Activated T-helper 17 cell treated with anti-CD3 and anti-CD28 coated beads, Interleukin-2, amount 50 U/mL, for 72 hours (primary cell): Measurements from ENCODE around the gene CDK16. TPM values are rescaled to one million over a fixed set of nuclear protein-coding genes. Genes with fewer than 3 reads are reported as not detected.
A peak's percentile ranks its signal among the peaks of the same experiment; 100 is the strongest.

ENCODE experiments used
- ATAC-seq: fragments of 150-1000 bp; cut with Tn5 transposase; replicated peaks from 2 replicates; pipeline ENCODE4 v1.10.0; 2021; ENCODE audit warnings: mild to moderate bottlenecking, moderate library complexity
- H3K27ac Mint-ChIP-seq: one replicate; pipeline ENCODE4 v1.8.0; 2022; ENCODE audit warnings: mixed read lengths
- H3K27me3 Mint-ChIP-seq: one replicate; pipeline ENCODE4 v1.8.0; 2022; ENCODE audit warnings: mixed read lengths
- H3K36me3 Mint-ChIP-seq: one replicate; pipeline ENCODE4 v1.8.0; 2022; ENCODE audit warnings: low read depth, mild to moderate bottlenecking, mixed read lengths
- H3K4me1 Mint-ChIP-seq: one replicate; pipeline ENCODE4 v1.8.0; 2022; ENCODE audit warnings: mixed read lengths
- H3K4me3 Mint-ChIP-seq: one replicate; pipeline ENCODE4 v1.8.0; 2022; ENCODE audit warnings: mild to moderate bottlenecking, mixed read lengths
- H3K9me3 Mint-ChIP-seq: one replicate; pipeline ENCODE4 v1.8.0; 2022; ENCODE audit warnings: mixed read lengths
- total RNA-seq, 2 donors: library from RNA; stranded (reverse); gene quantifications; one replicate each; pipeline ENCODE4 v1.2.3, GENCODE V29; 2022

The CDK16 gene
- total RNA-seq, 2 donors from 2014 or later, result 58.3 to 71.5 TPM

DNA sequence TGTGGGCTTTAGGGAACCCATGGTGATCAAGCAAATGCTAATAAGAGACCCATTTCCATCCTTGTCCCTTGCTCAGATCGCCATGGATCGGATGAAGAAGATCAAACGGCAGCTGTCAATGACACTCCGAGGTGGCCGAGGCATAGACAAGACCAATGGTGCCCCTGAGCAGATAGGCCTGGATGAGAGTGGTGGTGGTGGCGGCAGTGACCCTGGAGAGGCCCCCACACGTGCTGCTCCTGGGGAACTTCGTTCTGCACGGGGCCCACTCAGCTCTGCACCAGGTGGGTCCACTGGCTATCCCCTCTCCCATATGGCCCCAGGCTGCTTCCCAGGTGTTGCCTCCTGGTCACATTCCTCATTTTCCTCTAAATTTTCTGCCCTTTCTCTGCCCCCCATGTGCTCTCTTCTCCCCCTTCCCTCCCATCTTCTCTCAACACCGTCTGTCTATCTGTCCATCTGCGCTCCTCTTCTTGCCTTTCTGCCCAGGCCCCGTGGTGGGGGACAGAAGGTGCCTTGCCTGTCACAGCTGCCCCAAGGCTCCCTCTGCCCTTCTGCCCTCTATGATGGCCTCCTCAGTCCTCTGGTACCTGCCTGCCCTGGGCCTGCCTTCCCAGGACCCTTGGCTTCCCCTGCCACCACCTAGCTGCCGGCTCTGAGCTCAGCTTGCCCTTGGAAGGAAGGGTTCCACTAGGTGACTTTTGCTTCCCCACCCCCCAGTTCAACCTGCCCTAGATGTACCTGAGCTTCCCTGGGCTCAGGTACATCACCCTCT lies 5.2 kb downstream of the CDK16 start:
- Mint-ChIP-seq H3K9me3 (no peaks in the 10 kb centered on the region), H3K4me3 (no peak overlapping the region), H3K27ac (no peak overlapping the region), H3K4me1 (peaks cover 19% of the 10 kb centered on the region), H3K36me3 (peaks cover 87% of the 10 kb centered on the region), H3K27me3 (no peaks in the 10 kb centered on the region)
- ATAC-seq, result no peak

DNA sequence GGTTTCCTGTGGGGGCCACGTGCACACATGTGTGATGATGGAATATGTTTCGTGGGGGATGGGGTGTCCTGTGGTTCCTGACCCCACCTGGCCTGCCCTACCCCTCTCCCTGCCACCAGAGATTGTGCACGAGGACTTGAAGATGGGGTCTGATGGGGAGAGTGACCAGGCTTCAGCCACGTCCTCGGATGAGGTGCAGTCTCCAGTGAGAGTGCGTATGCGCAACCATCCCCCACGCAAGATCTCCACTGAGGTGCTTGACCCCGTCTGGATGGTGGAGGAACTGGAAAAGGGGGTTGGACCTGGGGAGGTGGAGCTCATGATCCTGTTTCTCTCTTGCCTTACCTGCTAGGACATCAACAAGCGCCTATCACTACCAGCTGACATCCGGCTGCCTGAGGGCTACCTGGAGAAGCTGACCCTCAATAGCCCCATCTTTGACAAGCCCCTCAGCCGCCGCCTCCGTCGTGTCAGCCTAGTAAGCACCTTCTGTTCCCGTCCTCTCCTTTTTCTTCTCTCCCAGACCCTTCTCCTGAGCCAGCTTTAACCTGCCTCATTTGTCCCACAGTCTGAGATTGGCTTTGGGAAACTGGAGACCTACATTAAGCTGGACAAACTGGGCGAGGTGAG lies 5.9 kb downstream of the CDK16 start:
- Mint-ChIP-seq H3K27ac (no peak overlapping the region), H3K36me3 (peaks cover 88% of the 10 kb centered on the region), H3K27me3 (no peaks in the 10 kb centered on the region), H3K9me3 (no peaks in the 10 kb centered on the region), H3K4me1 (peaks cover 17% of the 10 kb centered on the region), H3K4me3 (no peak overlapping the region)
- no peak for ATAC-seq

DNA sequence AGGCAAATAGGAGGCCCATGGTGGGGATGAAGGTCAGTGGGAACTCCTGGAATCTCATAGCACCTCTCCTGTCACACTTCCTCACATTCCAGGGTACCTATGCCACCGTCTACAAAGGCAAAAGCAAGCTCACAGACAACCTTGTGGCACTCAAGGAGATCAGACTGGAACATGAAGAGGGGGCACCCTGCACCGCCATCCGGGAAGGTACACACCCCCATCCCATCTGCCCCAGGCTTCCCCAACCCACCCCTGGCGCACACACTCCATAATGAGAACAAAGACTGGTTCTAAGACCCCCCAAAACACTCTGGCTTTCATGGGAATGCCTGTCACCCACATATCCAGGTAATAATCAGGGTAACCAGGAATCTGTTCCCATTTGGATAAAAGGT lies 6.4 kb downstream of the CDK16 start:
- H3K4me3 Mint-ChIP-seq, result no peak overlapping the region
- H3K36me3 Mint-ChIP-seq, result peaks cover 88% of the 10 kb centered on the region
- ATAC-seq, result no peak
- no peaks in the 10 kb centered on the region for H3K27me3 Mint-ChIP-seq
- H3K9me3 Mint-ChIP-seq, result no peaks in the 10 kb centered on the region
- no peak overlapping the region for H3K27ac Mint-ChIP-seq
- H3K4me1 Mint-ChIP-seq, result peaks cover 13% of the 10 kb centered on the region

- ATAC-seq, result no peak
- Mint-ChIP-seq H3K36me3 (peaks cover 80% of the 10 kb centered on the region), H3K27me3 (no peaks in the 10 kb centered on the region), H3K4me1 (peaks cover 5% of the 10 kb centered on the region), H3K9me3 (no peaks in the 10 kb centered on the region), H3K4me3 (no peak overlapping the region), H3K27ac (no peak overlapping the region)
Measured at GRCh38 chrX:47226071-47226470, 7.6 kb downstream of the CDK16 start.

DNA sequence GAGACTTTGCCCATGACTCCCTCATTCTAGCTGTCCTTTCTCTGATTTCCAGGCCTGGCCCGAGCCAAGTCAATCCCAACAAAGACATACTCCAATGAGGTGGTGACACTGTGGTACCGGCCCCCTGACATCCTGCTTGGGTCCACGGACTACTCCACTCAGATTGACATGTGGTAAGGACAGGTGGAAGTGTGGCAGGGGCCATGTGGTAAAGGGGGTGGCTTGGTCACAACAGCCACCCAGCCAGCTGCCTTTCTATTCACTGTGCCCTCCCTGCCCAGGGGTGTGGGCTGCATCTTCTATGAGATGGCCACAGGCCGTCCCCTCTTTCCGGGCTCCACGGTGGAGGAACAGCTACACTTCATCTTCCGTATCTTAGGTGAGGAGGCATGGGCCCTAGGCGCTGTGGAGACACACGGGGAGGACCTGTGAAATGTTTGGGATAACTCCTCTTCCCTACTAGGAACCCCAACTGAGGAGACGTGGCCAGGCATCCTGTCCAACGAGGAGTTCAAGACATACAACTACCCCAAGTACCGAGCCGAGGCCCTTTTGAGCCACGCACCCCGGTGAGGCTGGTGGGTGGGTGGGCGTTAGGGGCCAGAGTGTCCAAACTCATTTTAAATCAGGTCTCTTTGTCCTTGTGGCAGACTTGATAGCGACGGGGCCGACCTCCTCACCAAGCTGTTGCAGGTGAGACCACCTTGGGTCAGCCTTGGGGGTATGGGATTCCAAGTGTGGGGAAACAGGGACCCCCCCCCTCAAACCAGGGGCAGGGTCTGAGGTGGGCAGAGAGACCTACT lies 8.3 kb downstream of the CDK16 start:
- no peaks in the 10 kb centered on the region for H3K9me3 Mint-ChIP-seq
- H3K4me3 Mint-ChIP-seq, result no peak overlapping the region
- no peaks in the 10 kb centered on the region for H3K27me3 Mint-ChIP-seq
- peaks cover 74% of the 10 kb centered on the region for H3K36me3 Mint-ChIP-seq
- no peak for ATAC-seq
- peaks cover 5% of the 10 kb centered on the region for H3K4me1 Mint-ChIP-seq
- H3K27ac Mint-ChIP-seq, result no peak overlapping the region

DNA sequence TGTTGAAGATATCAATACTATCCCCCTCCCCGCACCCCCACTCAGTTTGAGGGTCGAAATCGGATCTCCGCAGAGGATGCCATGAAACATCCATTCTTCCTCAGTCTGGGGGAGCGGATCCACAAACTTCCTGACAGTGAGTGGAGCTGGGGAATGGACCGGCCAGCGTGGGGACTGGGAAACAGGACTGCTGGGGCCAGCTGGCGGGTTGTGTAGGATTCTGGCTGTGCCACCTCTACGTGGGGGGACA lies 8.8 kb downstream of the CDK16 start:
- H3K27me3 Mint-ChIP-seq, result no peaks in the 10 kb centered on the region

DNA sequence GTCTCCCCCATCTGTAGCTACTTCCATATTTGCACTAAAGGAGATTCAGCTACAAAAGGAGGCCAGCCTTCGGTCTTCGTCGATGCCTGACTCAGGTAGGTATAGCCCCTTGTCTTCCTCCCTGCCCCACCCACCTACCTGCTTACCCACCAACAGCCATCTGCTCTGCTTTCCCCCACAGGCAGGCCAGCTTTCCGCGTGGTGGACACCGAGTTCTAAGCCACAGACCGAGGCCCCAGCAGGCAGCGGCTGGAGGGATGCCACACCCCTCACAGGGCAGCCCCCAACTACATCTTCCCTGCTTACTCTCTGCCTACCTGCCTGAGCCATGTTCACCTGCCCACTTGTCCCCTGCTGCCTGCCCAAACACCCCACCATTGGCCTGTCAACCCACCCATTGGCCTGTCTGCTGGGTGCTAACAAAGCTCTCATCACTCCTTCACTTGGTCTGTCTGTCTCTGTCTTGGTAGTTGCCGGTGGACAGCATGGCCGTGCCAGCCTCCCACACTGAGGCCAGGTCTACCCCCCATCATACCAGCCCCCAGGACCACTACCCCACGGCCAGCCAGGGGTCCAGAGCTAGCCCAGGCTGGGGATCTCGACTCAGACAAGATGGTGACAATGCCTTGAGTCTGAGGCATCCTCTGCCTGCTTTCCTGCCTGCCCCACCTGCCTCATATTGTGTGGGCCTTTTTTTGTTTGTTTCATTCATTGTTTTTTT lies 10.2 kb downstream of the CDK16 start:
- ATAC-seq, result no peak
- Mint-ChIP-seq H3K27me3 (no peaks in the 10 kb centered on the region), H3K27ac (no peak overlapping the region), H3K9me3 (no peaks in the 10 kb centered on the region), H3K4me1 (peaks cover 5% of the 10 kb centered on the region), H3K36me3 (peaks cover 69% of the 10 kb centered on the region), H3K4me3 (no peak overlapping the region)

More for the DNA sequence above, 8.8 kb downstream of the CDK16 start:
- Mint-ChIP-seq H3K4me1 (peaks cover 5% of the 10 kb centered on the region), H3K27ac (no peak overlapping the region), H3K9me3 (no peaks in the 10 kb centered on the region), H3K36me3 (peaks cover 69% of the 10 kb centered on the region), H3K4me3 (no peak overlapping the region)
- ATAC-seq, result no peak

- H3K4me3 Mint-ChIP-seq, result no peak overlapping the region
- H3K4me1 Mint-ChIP-seq, result peaks cover 5% of the 10 kb centered on the region
- peaks cover 64% of the 10 kb centered on the region for H3K36me3 Mint-ChIP-seq
- H3K27ac Mint-ChIP-seq, result no peak overlapping the region
- ATAC-seq, result no peak
- H3K27me3 Mint-ChIP-seq, result no peaks in the 10 kb centered on the region
- H3K9me3 Mint-ChIP-seq, result no peaks in the 10 kb centered on the region
Measured at GRCh38 chrX:47229427-47229826, 10.9 kb downstream of the CDK16 start.

- Mint-ChIP-seq H3K4me3 (no peak overlapping the region), H3K36me3 (peaks cover 55% of the 10 kb centered on the region), H3K9me3 (no peaks in the 10 kb centered on the region), H3K27ac (peak overlapping the region; percentile 54), H3K27me3 (no peaks in the 10 kb centered on the region), H3K4me1 (peaks cover 7% of the 10 kb centered on the region)
- ATAC-seq, result no peak
Measured at GRCh38 chrX:47230136-47230868, 11.8 kb downstream of the CDK16 start.

GRCh38 chrX:47231167-47231566 lies 12.7 kb downstream of the CDK16 start:
- Mint-ChIP-seq H3K27me3 (no peaks in the 10 kb centered on the region), H3K9me3 (no peaks in the 10 kb centered on the region), H3K36me3 (peaks cover 46% of the 10 kb centered on the region), H3K4me1 (peaks cover 11% of the 10 kb centered on the region), H3K4me3 (no peak overlapping the region), H3K27ac (no peak overlapping the region)
- ATAC-seq, result no peak

DNA sequence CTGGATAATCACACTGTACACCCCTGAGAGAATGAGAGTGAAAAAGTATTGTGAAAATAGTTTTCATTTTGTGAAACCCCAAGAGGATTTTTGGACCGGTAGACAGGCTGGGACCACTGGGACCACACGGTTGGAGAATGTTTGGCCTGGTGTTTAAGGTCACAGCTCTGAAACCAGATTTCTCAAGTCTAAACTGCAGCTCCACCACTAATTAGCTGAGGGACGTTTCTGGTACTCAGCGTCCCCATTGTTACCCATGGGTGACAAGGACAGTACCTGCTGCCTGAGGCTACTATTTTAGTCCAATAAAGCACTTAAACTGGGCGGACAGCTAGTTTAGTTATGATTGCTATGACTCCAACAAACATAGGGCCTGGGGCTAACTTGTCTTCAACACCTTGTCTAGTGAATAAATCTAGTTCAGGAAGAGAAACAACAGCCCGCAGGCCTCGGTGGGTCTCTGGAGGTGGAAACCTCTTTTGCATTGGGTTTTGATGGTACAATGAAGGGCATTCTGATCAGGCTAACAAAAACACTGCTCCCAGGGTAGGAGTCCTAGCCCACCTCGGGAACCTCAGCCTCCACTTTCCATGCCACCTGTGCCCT lies 13.8 kb downstream of the CDK16 start:
- H3K9me3 Mint-ChIP-seq, result no peaks in the 10 kb centered on the region
- peak overlapping the region; percentile 83 for H3K4me3 Mint-ChIP-seq
- peak overlapping the region; percentile 94 for H3K27ac Mint-ChIP-seq
- H3K36me3 Mint-ChIP-seq, result peaks cover 37% of the 10 kb centered on the region
- H3K27me3 Mint-ChIP-seq, result no peaks in the 10 kb centered on the region
- H3K4me1 Mint-ChIP-seq, result peaks cover 11% of the 10 kb centered on the region
- ATAC-seq, result no peak

DNA sequence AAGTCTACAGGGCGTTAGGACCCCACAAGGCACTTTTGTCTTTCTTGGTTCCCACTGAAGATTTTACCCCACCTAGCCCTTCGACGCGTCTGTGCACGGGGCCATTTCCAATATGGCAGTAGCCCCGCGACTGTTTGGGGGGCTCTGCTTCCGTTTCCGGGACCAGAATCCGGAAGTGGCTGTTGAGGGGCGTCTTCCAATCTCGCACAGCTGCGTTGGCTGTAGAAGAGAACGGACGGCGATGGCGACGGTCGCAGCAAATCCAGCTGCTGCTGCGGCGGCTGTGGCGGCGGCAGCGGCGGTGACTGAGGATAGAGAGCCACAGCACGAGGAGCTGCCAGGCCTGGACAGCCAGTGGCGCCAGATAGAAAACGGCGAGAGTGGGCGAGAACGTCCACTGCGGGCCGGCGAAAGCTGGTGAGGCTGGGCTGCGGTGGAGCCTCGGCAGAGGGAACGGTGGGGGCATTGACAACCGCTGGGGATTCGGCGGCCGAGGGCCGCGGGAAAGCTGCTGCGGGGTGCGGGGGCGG lies 14.4 kb downstream of the CDK16 start, which contains the start of gene USP11:
USP11 (plus strand) TSS at position 207 of the 530 bp plus-strand sequence; CDS start at position 242, 35 bp downstream.
- peak within 1 kb of the TSS; percentile 83 for H3K4me3 Mint-ChIP-seq
- peak; percentile 12 for ATAC-seq
- no peaks in the 10 kb centered on the region for H3K9me3 Mint-ChIP-seq
- H3K36me3 Mint-ChIP-seq, result peaks cover 35% of the 10 kb centered on the region
- H3K27me3 Mint-ChIP-seq, result no peaks in the 10 kb centered on the region
- peaks cover 11% of the 10 kb centered on the region for H3K4me1 Mint-ChIP-seq
- peak within 1 kb of the TSS; percentile 94 for H3K27ac Mint-ChIP-seq

DNA sequence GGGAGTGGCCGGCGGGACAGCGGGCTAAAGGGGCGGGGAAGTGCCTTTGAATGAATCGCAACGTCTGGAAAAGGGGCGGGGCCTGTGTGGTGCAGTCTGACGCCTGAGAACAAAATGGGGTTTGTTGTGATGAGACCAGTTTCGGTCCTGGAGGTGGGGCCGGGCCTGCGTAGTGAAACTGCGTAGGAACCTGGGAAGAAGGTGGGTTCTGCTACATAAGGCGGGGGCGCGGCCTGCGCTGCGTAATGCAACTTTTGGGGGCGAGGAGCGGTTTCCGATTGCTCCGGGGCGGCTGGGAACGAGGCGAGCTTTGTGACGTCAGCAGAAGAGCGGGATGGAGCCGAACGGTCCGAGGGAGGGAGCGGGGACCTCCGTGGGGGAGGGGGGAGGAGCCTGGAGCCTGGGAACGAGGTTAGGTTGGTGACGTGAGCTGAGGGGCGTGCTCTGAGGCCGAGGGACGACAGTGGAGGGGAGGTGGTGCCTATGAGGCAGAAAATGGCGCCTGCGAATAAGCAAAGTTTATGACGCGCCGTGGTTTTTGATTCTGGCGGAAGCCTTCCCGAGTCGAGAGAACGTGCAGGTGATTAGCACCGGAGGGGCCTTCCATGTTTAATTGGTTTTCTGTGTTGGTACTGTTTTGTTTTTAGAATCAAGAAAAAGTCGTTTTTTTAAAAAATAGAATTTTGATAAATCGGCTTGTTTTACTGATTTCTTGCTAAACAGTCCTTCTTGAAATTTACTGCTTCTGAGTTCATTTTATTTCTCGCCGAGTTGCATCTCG lies 15.0 kb downstream of the CDK16 start:
- H3K36me3 Mint-ChIP-seq, result peaks cover 28% of the 10 kb centered on the region
- H3K4me3 Mint-ChIP-seq, result peak overlapping the region; percentile 83
- no peaks in the 10 kb centered on the region for H3K9me3 Mint-ChIP-seq
- H3K4me1 Mint-ChIP-seq, result peaks cover 11% of the 10 kb centered on the region
- H3K27ac Mint-ChIP-seq, result peak overlapping the region; percentile 94
- ATAC-seq, result peak; percentile 93
- no peaks in the 10 kb centered on the region for H3K27me3 Mint-ChIP-seq
